Colon (tissue), 2 donors: ENCODE measurements around the gene ARNT2.
"Not testable (repeated sequence)": the region's sequence is repeated elsewhere in the genome, so short reads cannot be mapped to it uniquely, and the experiment has no call there.

Experiments used
- FAIRE-seq: peaks from 2 replicates; lab custom pipeline; 2012; peaks lifted over from hg19 to GRCh38; lab: Jason Lieb, UNC
- donor health status: control.
- donor health status: control.

Gene ARNT2

DNA sequence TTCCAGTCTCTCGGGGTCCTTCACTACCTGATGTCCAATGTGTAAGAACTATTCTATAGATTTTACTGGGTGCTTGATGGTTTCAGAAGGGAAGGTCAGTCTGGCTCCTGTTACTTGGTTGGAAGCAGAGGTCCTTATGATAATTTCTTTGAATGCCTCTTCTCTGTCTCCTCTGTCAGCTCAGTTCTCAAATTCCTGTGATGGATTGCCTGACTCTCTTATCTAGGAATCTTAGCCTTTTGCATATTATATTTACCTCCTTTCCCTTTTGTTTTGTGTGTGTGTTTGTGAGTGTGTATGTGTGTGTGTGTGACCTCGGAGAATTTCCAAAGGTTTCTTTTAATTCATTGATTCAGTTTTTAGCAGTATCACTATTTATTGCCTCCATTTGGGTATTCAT, 88.2 kb downstream of the ARNT2 start:
- FAIRE-seq = no peak

DNA sequence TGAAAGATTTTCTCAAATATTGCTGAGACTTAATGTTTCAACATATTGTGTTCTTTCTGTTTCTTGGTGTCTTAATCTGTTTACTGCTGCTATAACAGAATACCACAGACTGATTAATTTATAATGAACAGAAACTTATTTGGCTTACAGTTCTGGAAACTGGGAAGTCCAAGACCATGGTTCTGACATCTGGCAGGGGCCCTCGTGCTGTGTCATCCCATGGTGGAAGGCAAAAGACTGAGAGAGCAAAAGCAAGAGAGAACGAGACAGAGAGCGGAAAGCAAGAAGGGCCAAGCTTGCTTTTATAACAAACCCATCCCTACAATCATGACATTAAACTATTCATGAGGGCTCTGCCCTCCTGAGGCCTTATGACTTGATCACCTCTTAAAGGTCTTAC, 88.7 kb downstream of the ARNT2 start:
- no peak for FAIRE-seq

DNA sequence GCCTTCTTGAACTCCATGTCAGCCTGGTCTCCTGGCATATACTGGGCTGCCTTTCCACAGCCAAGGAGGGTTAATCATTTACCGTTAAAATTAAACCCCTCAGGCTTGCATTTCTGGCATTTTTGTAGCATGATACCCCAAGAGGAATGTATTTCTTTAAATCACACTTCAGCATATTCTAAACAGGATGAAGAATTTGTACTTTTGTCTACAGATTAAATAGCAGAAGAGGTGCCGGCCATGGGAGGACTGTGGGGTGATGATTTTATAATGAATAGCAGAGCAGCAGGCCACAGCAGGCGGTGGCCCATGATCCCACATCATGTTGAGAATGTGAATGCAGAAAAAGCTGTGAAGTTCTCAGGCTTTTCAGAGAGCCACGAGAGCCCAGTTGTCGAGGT, 90.2 kb downstream of the ARNT2 start:
- no peak for FAIRE-seq

DNA sequence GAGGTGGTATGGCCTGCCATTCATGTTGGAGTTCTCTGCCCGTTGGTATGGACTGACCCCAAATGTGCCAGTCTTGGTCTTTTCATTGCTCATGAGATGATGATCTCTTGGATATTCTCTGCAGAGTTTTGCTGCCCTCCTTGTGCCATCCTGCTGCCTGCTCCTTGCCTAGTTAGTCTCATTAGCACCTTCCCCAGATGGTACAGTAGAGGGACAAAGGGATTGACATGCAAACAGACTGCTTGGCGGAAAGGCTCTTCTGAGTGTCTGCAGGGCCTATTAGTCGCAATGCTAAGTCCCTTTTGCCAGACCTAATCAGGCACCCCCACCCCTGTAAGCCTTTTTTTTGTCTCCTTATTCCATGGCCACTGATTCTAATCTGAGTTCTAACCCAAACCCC, 90.6 kb downstream of the ARNT2 start:
- no peak for FAIRE-seq

DNA sequence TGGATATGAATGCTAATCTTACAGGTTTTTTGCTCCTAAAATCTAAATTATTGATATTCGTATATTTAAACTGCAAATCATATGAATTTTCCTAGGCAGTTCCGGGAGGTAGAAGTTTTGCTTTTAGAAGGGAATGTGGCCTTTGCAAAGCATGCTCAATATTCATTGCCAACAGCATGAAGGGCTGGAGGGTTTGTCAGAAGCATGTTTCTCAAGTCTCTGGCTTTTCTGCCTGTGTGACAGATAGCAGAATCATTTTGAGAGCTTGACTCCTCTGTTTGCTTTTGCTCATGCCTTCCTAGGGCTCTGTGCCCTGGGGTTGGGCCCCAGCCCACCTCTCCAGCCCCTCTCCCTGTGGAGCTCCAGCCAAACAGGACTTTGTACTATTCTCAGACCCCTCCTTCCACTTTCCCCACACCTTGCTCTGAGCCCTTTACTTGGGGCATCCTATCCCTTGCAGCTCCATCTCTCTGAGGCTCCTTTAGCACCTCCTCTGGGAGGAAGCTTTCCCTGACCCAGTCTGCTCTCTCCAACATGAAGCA, 91.3 kb downstream of the ARNT2 start:
- FAIRE-seq = no peak

DNA sequence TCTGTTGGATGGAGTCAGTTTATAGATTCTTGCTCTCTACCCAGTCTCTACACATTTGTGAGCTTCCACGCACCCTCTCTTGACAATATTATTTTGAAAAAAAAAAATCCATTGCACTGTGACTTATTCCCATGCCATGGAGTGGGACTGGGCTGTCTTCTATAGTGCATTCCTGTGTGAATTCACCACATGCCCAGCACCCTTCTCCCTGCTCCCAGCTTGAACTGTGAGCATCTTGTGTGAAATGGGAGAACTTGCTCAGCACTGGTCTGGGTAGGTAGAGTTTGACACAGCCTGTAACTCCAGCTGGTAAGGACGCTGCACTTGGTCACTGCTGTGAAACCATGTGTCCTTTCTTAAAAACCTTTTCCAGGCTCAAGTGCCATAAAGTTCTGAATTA, 91.9 kb downstream of the ARNT2 start:
- no peak for FAIRE-seq

DNA sequence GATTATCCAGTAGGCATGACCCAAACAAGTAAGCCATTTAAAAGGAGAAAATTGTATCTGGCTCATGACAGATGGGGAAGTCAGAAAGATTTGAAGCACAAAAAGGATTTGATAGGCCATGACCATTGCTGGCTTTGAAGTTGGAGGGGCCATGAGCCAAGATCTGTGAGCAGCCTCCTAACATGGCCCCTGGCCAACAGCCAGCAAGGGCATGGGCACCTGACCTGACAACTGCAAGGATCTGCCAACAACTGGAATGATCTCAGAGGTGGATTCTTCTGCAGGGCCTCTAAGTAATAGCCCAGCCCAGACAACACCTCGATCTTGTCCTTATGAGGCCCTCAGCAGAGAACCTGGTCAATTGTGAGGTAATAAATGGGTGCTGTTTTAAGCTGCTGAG, 93.0 kb downstream of the ARNT2 start:
- no peak for FAIRE-seq

DNA sequence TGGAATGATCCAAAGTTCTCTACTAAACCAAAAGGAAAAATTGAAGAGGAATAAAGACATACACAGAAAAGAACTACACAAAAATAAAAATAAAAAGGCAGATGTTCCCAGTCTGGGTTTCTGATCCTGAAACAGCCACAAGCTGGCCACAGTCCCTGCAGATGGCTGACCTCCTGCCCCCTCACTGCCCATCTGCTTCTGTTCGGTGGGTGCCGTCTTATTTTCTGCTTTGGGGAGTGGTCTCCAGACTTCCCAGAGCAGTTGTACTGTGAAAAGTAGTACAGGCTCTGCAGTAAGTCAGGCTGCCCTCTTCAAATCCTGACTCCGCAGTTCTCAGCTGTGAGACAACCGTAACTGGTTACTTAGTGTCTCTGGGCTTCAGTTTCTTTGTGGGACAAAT, 94.5 kb downstream of the ARNT2 start:
- no peak for FAIRE-seq

DNA sequence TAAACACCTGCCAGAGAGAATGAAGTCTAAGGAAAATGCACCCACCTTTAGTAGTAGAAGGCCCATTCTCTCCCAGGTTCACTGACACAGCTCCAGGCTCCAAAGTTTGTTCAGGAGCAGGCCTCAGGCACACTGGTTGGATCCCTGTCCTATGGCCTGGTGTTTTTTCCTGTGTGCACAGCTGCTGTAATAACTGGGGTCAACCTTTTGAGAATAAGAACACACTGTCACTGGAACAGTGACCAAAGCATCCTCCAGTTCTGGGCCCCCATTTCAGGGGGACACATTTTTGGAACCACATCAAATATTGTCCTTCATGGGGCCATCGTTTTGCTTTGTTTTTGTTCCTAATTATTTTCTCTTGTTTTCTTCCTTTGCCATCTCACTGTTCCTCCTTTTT, 95.8 kb downstream of the ARNT2 start:
- no peak for FAIRE-seq

DNA sequence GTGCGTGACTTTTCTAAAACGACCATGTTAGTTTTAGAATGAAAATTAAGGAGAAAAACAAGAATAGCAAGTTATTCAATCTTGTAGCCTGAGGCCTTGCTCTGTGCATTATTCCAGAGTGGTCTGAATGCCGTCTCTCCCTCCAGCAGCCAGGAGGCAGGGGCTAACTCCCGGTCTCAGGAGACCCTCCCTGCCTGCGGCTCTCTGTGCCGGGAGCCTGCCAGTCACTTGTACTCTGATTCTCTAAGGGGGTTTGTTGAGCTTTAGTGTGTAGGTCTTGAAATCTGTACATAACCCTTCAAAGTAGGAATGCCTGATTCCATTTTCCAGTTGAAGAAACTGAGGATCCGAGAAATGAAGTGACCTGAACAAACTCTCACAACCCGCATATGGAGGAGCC, 97.3 kb downstream of the ARNT2 start:
- FAIRE-seq = no peak

DNA sequence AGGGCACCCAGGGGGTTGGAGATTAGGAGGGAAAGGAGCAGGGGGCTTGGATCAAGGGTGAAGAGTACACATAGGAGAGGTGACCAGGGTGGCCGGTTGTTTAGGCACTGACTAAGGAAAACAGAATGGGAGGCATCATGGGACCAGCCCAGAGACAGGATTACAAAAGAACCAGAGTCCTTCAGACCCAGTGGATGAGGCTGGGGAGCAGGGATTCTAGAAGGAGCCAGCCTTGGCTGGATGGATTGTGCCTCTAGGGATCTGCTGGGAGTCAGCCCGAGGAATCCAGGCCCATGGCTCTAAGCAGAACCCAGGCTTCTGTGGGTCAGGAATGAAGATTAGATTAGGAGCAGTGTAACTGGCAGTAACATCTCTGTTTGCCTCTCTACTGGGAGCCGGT, 98.6 kb downstream of the ARNT2 start:
- no peak for FAIRE-seq

DNA sequence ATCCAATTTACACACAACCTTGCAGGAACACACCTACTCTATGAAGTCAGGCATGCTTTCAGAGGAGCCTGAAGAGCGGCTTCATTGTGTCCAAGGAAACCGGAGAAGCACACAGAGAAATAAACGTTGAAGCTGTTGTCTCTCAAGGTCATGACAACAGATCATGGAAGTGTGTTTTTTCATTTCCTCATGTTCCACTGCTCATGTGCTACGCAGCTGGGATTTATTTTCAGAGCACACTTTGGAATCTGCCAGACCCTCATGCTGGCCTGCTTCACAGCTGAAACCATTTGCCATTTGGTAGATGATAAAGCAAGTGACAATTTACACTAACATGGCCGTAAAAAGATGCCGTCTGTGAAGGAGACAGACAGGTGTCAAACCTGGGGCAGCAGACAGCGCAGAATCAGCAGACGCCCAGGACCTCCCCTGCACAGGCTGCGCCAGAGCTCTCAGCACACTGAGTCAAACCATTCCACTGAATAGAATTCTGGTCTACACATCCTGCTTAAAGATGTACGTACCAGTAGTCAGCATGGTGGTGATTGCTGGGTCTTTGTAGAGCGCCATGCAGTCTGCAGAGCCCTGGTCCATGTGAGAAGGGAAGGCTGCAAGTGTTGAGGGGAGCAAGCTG, 99.3 kb downstream of the ARNT2 start:
- no peak for FAIRE-seq

DNA sequence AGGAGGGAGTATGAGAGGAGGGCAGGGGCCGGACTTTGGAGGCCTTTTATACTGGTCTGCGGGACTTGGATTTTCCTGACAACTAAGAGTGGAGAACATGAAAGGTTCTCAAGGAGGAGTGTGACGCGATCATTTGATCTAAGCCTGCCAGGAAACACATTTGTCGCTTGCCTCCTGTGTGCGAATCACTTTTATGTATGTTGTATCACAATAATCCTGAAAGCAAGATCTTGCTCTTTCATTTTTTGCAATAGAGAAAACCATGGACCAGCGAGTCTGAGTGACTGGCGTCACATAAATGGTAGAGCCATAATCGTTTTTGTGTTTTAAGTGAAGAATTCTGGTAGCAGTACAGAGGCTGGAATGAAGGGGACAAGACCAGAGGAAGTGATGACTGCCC, 100.7 kb downstream of the ARNT2 start:
- no peak for FAIRE-seq

DNA sequence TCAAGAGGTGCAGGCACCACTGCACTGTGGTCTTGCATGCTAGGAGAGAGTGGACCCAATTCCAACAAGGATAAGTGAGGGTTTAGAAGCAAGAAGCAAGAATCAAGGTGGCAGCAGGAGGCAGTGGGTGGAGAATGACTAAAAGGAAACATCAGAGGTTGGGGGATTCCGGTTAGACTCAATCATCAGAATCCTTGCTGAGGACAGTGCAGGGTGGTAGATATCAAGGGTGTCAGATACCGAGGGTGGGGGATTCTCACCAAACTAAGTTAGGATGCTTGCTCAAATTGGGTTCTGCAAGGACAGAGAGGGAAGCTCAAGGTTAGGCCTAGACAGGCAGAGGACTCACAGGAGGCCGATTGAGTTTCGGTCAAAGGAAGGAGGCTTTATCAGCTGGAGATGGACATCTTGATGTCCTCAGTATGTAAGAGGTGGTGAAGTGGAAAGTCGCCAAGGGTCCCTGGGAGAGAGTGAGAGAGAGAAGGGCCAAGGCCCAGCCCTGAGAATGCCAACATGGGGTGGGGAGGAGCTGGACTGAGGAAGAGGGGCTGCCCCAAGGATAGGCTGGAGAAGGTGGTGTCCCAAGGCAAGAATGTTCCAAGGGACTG, 102.2 kb downstream of the ARNT2 start:
- no peak for FAIRE-seq

DNA sequence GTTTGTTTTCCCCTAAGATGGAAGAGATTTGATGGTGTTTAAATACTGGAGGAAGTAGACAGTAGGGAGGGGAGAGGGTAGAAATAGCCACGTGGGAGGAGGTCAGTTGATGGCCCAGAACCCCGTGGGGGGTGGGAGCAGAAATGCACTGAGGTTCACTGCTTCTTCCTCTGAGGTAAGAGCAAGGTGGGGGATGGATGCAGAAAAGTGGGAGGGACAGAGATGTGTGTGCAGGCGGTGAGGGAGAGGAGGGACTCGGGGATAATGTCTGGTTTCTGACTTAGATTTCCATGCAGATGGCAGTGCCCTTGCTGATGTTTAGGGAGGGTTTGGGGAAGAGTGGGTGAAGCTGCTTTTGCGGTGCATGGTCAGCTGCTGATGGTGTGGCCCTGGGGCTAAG, 102.9 kb downstream of the ARNT2 start:
- no peak for FAIRE-seq

DNA sequence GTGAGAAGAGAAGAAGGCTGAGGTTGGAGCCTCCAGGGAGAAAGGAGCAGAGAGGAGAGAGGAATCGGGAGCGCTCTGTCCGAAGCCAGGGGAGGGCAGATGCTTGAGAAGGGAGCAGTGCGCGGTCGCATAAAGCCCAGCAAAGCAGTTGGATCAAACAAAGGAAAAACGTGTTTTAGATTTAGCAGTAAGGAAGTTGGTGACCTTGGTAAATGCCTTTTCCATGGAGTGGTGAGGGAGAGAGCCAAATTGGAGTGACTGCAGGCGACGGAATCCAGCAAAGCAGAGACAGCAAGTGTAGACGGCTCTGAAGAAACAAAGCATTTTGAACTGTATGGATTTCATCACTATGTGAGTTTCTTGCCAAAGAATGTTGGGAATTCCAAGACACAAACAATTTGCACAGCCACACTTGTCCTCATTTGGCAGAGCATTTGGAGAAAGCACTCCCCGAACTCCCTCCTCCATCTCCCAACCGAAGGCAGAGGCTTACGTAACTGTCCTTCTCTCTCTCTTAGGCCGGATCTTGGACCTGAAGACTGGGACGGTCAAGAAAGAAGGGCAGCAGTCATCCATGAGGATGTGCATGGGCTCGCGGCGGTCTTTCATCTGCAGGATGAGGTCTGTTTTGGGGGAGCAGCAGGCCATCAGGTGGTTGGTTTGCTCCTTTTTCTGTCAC, 103.6 kb downstream of the ARNT2 start:
- FAIRE-seq = no peak

DNA sequence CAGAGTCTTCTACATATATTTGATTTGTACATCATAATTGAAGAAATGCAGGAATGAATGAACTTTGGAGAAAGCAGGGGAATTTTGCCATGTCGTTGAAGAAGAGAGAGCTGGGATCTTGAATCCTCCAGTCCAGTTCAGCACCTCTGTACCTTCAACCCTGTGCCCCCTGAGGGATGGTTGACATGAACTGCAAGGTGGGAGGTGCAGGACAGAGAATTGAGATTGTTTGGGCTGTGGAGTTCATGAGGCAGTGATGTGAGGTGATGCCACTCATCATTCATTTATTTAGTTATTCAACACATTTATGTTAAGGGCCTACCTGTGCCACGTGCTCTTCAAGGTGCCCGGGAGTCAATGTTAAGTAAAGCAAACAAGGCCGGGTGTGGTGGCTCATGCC, 104.6 kb downstream of the ARNT2 start:
- no peak for FAIRE-seq

DNA sequence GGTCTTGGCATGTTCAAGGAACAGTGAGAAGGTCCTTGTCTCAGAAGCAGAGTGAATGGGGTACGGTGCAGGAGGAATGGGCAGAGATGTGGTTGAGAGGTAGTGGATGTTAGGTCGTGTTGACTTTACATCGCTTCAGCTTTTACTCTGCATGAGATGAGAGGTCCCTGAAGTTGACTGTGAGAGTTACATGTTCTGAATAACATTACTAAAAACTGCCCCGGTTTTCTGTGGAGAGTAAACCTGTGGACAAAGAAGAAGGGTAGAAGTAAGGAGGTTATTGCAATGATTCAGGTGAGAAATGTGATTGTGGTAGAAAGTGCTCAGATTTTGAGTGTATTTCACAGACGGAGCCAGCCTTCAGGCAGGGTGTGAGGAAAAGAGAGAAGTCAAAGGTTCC, 105.6 kb downstream of the ARNT2 start:
- no peak for FAIRE-seq

DNA sequence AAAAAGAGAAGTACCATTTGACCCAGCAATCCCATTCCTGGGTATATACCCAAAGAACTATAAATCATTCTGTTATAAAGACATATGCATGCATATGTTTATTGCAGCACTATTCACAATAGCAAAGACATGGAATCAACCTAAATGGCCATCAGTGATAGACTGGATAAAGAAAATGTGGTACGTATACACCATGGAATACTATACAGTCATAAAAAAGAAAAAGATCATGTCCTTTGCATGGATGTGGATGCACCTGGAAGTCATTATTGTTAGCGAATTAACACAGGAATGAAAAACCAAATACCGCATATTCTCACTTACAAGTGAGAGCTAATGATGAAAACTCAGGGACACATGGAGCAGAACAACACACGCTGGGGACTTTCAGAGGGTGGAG, 106.8 kb downstream of the ARNT2 start:
- not testable (repeated sequence) for FAIRE-seq

DNA sequence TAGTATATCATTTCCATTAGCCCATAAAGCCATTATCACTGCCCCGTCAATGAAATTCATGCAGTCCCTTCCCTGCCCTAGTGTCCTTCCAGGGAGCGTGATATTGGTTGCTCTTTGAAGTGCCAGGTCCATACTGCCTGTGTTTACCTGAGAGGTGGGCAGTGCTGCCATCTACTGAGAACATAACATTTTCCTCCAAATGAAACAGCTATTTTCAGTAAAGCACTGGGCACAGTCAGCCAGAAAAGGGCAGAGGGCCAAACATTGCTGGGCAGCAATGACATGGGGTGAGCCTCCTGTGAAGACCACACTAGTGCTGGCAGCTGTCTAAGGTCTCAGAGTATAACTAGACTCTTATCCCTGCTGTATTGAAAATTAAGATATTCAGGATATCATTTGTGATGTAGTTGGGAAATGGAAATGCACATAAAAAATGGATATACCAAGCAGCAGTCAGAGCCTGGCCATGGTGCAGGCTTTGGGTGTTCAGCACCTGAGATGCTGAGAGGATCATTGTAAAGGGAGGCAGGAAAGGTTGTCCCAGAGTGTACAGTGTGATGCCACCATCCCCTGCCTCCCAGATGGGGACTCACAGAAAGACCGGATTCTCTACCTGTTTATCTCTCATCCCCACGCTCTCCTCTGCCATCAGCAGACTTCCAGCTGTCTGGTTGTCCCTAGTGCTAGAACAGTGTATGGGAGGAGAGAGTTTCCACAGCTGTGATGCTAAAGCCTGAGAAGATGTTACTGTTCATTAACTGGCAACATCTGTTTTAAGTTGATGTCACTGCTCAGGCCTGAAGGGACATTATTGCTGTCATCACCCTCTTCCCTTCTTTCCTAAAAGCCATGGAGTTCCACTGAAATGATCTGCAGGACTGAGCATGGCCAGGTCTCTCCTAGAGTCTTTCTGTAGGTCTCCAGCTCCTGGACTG, 108.8 kb downstream of the ARNT2 start:
- FAIRE-seq = no peak

DNA sequence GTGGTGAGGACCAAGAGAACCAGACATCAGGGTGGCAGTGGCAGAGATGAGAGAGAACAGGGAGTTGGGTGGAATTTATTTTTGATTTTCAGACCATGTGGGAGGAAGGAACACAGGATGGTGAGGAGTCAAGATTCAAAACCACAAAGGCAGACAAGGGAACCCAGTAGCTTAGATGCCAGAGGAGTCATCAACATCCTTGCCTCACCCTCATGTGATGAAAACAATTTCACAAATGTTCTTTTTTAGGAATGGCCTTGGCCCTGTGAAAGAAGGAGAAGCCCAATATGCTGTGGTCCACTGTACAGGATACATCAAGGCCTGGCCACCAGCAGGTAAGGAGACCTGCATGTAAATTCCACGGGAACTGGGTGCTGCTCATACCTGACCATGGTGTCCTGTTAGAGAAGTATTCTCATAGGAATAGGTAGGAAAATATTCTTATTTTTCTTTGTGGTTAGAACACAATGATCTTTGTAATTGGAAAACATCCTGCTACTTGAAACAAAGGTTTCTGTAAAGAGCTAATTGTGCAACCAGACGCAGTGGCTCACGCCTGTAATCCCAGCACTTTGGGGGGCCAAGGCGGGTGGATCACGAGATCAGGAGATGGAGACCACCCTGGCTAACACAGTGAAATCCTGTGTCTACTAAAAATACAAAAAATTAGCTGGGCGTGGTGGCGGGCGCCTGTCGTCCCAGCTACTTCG, 110.0 kb downstream of the ARNT2 start:
- FAIRE-seq = no peak

DNA sequence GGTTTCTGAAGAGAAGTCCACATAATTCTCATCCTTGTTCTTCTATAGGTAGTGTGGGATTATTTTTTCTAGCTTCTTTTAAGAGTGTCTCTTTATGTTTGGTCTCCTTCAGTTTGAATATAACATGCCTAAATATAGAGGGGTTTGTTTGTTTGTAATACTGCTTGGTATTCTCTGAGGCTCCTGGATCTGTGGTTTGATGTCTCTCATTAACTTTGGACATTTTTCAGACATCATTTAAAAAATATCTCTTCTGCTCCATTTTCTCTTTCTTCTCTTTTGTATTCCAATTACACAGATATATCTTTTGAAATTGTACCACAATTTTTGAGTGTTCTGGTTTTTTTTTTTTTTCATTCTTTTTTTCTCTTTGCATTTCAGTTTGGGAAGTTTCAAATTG, 113.1 kb downstream of the ARNT2 start:
- FAIRE-seq = no peak
